Esophagus (tissue), 2 donors: ENCODE data around the gene JOSD1. TPM values are rescaled to one million over a fixed set of nuclear protein-coding genes. Genes with fewer than 3 reads are reported as not detected.

Source experiments
- H3K27ac ChIP-seq, 2 donors: one replicate each; pipeline ENCODE4 v1.5.1; 2013; ENCODE audit warnings: low read depth in 2 of 2, mild to moderate bottlenecking in 2 of 2, inconsistent platforms in 1 of 2, low read length in 1 of 2, moderate library complexity in 1 of 2
- H3K27me3 ChIP-seq, 2 donors: one replicate each; pipeline ENCODE4 v1.6.1; 2013; ENCODE audit warnings: low read length in 2 of 2, control low read depth in 1 of 2, mild to moderate bottlenecking in 1 of 2; ENCODE audit not compliant: insufficient read depth in 2 of 2, control insufficient read depth in 1 of 2
- H3K36me3 ChIP-seq, 2 donors: one replicate each; pipeline ENCODE4 v1.6.1; 2013; ENCODE audit warnings: low read length in 1 of 2; ENCODE audit not compliant: control insufficient read depth in 2 of 2, insufficient read depth in 2 of 2
- H3K4me1 ChIP-seq, 2 donors: one replicate each; pipeline ENCODE4 v1.6.1; 2013; ENCODE audit warnings: low read length in 1 of 2; ENCODE audit not compliant: control insufficient read depth in 2 of 2, insufficient read depth in 2 of 2
- H3K4me3 ChIP-seq, 2 donors: one replicate each; pipeline ENCODE4 v1.5.1; 2013; ENCODE audit warnings: low read length in 2 of 2, mild to moderate bottlenecking in 2 of 2, low read depth in 1 of 2, moderate library complexity in 1 of 2
- H3K9me3 ChIP-seq, 2 donors: one replicate each; pipeline ENCODE4 v1.6.1; 2013; ENCODE audit warnings: mild to moderate bottlenecking in 2 of 2, low read depth in 1 of 2, low read length in 1 of 2, moderate library complexity in 1 of 2; ENCODE audit not compliant: control insufficient read depth in 2 of 2, insufficient read depth in 1 of 2
- WGBS, 2 donors: extraction: QIAGEN DNeasy Blood & Tissue Kit; methylation state at CpG; one replicate each; pipeline ENCODE4 v1.1.7; 2013; 5-methylcytosine and 5-hydroxymethylcytosine counted together
- polyA plus RNA-seq, 2 donors: library from polyadenylated mRNA; stranded (reverse); fragments of 200-250 nt; gene quantifications; one replicate each; pipeline ENCODE4 v1.2.3, GENCODE V29; 2013
- donor health status: healthy with polysubstance abuse.
- donor health status: Bipolar disorder and iron deficiency.

Gene JOSD1
- polyA plus RNA-seq, 2 donors, result 9.2 to 16.5 TPM

DNA sequence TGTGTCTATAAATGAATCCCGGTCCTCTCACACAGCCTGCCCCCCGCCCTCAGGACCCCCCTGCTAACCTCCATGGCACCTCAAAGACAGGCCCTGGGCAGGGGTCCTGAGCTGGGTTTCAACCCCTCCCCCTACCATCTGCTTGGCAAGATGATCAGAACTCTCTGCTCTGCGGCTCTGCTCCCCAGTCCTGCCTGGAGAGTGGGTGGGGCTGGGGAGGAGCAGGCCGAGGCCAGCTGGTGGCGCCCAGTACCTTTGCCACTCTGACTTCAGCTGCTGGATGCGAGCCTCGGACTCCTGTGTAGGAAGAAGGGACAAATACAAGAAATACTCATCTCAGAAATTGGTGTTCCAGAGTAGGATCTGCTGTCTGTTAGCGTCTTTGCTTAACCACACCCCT lies 40.0 kb upstream of the JOSD1 start:
- H3K4me1 ChIP-seq, result no peaks in the 10 kb centered on the region
- peak overlapping the region in 1 of 2 donors; percentile 24 for H3K27ac ChIP-seq
- peaks cover 55 to 82% of the 10 kb centered on the region in 2 donors for H3K36me3 ChIP-seq
- no peak overlapping the region for H3K4me3 ChIP-seq
- H3K27me3 ChIP-seq, result no peaks in the 10 kb centered on the region
- no peaks in the 10 kb centered on the region for H3K9me3 ChIP-seq
- WGBS, 2 donors, result 76 to 81% methylated on average over 8 of the region's 8 CpGs

GRCh38 chr22:38740116-38740723 lies 39.5 kb upstream of the JOSD1 start:
- no peaks in the 10 kb centered on the region for H3K4me1 ChIP-seq

DNA sequence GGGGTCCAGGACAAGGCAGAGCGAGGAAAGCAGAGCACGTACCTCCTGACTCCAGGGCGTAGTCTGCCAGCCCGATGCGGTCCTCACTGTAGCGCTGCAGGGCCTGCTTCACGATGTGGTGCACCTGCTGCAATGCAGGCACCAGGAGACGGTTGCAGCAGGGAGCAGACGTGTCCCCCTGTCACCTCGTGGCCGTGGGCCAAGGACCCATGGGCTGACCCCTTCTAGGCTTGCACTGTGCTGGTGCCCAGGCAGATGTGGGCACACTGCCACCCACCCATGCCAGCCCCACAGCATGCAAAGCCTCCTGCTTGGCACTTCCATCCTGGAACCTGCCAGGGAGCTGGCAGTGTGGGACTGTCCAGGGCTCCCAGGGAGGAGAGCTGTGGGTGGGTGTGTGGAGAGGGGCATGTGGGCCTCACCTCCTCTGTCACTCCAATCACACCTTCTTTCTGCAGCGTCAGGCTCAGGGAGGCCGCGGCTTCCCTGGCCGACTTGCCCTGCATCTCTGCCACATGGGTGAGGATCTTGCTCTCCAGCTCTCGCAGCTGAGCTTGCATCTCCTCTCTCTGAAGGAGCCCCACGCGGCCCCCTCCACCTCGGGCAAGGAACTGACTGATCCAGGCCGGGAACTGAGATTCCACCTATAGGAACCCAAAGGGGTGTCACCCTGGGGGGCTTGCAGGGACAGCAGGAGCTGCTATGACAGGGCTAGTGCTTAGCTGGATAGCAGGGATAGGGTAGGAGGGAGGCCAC lies 38.7 kb upstream of the JOSD1 start:
- WGBS, 2 donors, result 90 to 92% methylated on average over 20 of the region's 20 CpGs
- no peaks in the 10 kb centered on the region for H3K27me3 ChIP-seq
- no peak overlapping the region for H3K27ac ChIP-seq
- H3K4me1 ChIP-seq, result peaks cover 0 to 2% of the 10 kb centered on the region in 2 donors
- H3K4me3 ChIP-seq, result no peak overlapping the region
- H3K9me3 ChIP-seq, result no peaks in the 10 kb centered on the region
- peaks cover 55 to 77% of the 10 kb centered on the region in 2 donors for H3K36me3 ChIP-seq

More at GRCh38 chr22:38740116-38740723, 39.5 kb upstream of the JOSD1 start:
- H3K36me3 ChIP-seq, result peaks cover 55 to 80% of the 10 kb centered on the region in 2 donors
- no peak overlapping the region for H3K27ac ChIP-seq
- WGBS, 2 donors, result 91% methylated on average over 15 of the region's 15 CpGs
- H3K4me3 ChIP-seq, result no peak overlapping the region
- no peaks in the 10 kb centered on the region for H3K9me3 ChIP-seq
- no peaks in the 10 kb centered on the region for H3K27me3 ChIP-seq

- H3K4me1 ChIP-seq, result peaks cover 0 to 2% of the 10 kb centered on the region in 2 donors
- H3K27me3 ChIP-seq, result no peaks in the 10 kb centered on the region
- peaks cover 56 to 77% of the 10 kb centered on the region in 2 donors for H3K36me3 ChIP-seq
- 94 to 95% methylated on average over 18 of the region's 18 CpGs for WGBS, 2 donors
- H3K9me3 ChIP-seq, result no peaks in the 10 kb centered on the region
- H3K27ac ChIP-seq, result no peak overlapping the region
- no peak overlapping the region for H3K4me3 ChIP-seq
Observed at GRCh38 chr22:38738475-38739070, 37.8 kb upstream of the JOSD1 start.

GRCh38 chr22:38737302-38738060 lies 36.7 kb upstream of the JOSD1 start:
- 81 to 83% methylated on average over 21 of the region's 21 CpGs for WGBS, 2 donors

DNA sequence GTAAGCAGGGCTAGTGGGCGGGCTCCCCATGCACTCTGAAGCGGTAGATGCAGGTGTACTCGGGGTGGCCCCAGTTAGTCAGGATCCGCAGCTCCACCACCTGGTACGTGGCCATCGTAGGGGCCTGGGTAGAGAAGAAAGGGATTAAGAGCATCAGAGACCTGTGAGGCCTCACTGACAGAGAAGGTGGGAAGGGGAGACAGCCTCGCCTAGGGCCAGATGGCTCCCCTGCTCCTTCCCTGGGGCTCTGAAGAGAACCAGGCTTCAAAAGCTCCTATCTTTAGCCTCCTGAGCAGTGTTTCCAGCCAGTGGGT lies 35.5 kb upstream of the JOSD1 start:
- H3K4me1 ChIP-seq, result peaks cover 0 to 17% of the 10 kb centered on the region in 2 donors
- peaks cover 45 to 66% of the 10 kb centered on the region in 2 donors for H3K36me3 ChIP-seq
- no peaks in the 10 kb centered on the region for H3K9me3 ChIP-seq
- no peaks in the 10 kb centered on the region for H3K27me3 ChIP-seq
- no peak overlapping the region for H3K4me3 ChIP-seq
- 77 to 88% methylated on average over 7 of the region's 7 CpGs for WGBS, 2 donors
- H3K27ac ChIP-seq, result no peak overlapping the region

More at GRCh38 chr22:38737302-38738060, 36.7 kb upstream of the JOSD1 start:
- H3K27me3 ChIP-seq, result no peaks in the 10 kb centered on the region
- H3K36me3 ChIP-seq, result peaks cover 54 to 74% of the 10 kb centered on the region in 2 donors
- H3K9me3 ChIP-seq, result no peaks in the 10 kb centered on the region
- no peak overlapping the region for H3K4me3 ChIP-seq
- H3K27ac ChIP-seq, result no peak overlapping the region
- H3K4me1 ChIP-seq, result peaks cover 0 to 9% of the 10 kb centered on the region in 2 donors

DNA sequence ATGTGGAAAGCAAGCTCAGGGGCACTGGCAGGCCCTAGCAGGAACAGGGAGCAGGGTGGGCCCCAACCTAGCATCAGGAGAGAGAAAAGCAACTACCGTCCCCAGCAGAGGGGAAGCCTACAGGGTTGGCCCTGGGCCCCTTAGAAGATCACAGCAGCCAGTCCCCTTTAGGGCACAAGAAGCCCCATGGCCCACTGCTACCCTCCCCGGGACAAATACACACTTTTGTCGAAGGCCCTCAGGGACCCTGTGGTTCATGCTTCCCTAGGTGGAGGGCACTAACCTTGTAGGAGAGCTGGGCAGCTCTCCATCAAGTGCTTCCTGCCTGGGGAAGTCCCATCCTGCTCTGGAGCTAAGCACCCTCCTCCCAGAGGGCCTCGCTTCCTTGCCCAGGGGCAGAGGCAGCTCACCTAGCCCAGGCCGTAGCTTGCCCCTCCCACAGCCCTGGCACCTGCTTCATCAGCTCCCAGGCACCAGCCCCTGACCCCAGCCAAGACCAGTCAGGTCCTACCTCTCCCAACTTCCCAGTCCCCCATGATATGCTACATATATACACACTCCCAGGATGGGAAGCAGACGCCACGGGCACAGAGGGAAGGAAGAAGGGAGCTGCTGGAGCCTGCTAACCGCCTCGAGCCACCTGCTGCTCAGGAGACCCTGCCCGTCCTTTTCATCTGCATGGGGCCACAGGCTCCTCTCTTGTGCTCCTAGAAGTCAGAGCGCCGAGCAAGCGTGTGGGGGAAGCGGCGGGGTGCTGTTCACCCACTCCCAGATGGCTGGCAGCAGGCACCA lies 34.9 kb upstream of the JOSD1 start:
- Histone ChIP-seq H3K36me3 (peaks cover 46 to 64% of the 10 kb centered on the region in 2 donors), H3K4me1 (peaks cover 0 to 17% of the 10 kb centered on the region in 2 donors), H3K4me3 (no peak overlapping the region), H3K9me3 (no peaks in the 10 kb centered on the region), H3K27me3 (no peaks in the 10 kb centered on the region), H3K27ac (peak overlapping the region in 1 of 2 donors; percentile 11)
- 65 to 76% methylated on average over 15 of the region's 15 CpGs for WGBS, 2 donors

- no peaks in the 10 kb centered on the region for H3K9me3 ChIP-seq
- H3K4me3 ChIP-seq, result no peak overlapping the region
- peaks cover 0 to 17% of the 10 kb centered on the region in 2 donors for H3K4me1 ChIP-seq
- H3K27me3 ChIP-seq, result no peaks in the 10 kb centered on the region
- WGBS, 2 donors, result 88 to 95% methylated on average over 7 of the region's 7 CpGs
- peaks cover 45 to 64% of the 10 kb centered on the region in 2 donors for H3K36me3 ChIP-seq
- H3K27ac ChIP-seq, result peak overlapping the region in 1 of 2 donors; percentile 11
Observed at GRCh38 chr22:38735126-38735464, 34.4 kb upstream of the JOSD1 start.
